ENCODE data around the gene CSAD.

The CSAD gene

GRCh38 chr12:53194973-53195372 is 14.2 kb upstream of the CSAD start:
- H3K4me3 ChIP-seq (ENCODE audit: control insufficient read depth, low read depth, low read length): no peak overlapping the region
- no peak for TF ChIP-seq CTCF (IDR thresholded peaks at IDR 0.05; ENCODE audit: control insufficient read depth, insufficient read depth, low read depth, low read length, missing control alignments)
- DNase-seq (ENCODE audit: low read depth): no peak

- TF ChIP-seq CTCF (IDR thresholded peaks at IDR 0.05; ENCODE audit: control insufficient read depth, insufficient read depth, low read depth, low read length, missing control alignments): no peak
- no peak overlapping the region for H3K4me3 ChIP-seq (ENCODE audit: control insufficient read depth, low read depth, low read length)
- DNase-seq (ENCODE audit: low read depth): no peak
Observed at GRCh38 chr12:53193985-53194716, 13.4 kb upstream of the CSAD start.

GRCh38 chr12:53193040-53193439 is 12.3 kb upstream of the CSAD start:
- no peak for DNase-seq (ENCODE audit: low read depth)
- TF ChIP-seq CTCF (IDR thresholded peaks at IDR 0.05; ENCODE audit: control insufficient read depth, insufficient read depth, low read depth, low read length, missing control alignments): no peak
- no peak overlapping the region for H3K4me3 ChIP-seq (ENCODE audit: control insufficient read depth, low read depth, low read length)

DNA sequence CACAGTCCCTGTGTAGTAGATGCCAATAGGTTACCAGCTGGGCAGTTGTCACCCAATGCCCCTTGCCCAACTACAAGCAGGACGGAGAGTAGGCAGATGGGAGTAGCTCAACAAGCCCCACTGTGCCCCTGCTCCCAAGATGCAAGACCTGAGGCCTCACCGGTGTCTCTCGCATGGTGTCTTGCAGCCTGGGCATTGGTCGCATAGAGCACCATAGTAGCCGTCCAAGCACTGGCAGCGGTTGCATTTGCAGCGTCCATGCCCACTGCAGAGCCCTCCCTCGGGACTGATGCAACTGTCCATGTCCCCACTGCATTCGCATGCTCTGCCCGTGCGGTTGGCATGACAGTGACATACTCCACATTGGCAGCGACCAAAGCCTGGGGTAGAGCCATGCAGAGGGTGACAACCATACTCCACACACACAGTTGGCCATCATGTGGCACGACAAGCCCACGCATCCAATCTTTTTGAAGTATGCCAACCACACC is 11.9 kb upstream of the CSAD start:
- DNase-seq (ENCODE audit: low read depth): no peak
- TF ChIP-seq CTCF (IDR thresholded peaks at IDR 0.05; ENCODE audit: control insufficient read depth, insufficient read depth, low read depth, low read length, missing control alignments): no peak
- no peak overlapping the region for H3K4me3 ChIP-seq (ENCODE audit: control insufficient read depth, low read depth, low read length)

DNA sequence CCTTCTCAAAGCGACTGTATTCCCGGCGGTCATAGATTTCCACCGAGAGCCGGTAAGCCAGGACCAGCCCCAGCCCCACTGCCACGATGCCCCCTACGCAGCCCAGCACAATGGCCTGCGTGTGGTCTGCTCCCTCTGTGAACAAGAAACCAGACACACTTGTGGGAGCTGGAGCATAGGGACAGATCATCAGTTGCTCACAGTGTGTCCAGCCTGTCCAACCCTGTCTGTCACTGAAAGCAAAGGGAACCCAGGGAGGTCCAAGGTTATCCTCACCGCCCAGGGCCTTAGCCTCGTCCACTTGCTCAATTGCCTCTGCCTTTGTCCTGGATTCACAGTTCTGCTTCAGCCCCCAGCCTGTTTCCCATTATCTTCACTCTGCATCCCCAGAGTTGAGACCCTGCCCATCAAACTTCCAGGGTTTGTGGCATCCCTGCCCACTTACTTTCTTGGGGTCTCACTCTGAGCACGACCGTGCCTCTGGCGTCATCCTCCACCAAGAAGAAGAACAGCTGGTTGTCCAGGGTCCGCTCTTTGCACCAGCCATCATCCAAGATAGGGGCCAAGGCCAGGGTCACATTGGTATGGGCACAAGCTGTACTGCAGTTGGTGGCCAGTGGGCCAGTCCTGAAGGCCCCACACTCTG is 11.3 kb upstream of the CSAD start:
- H3K4me3 ChIP-seq (ENCODE audit: control insufficient read depth, low read depth, low read length): no peak overlapping the region
- no peak for DNase-seq (ENCODE audit: low read depth)
- no peak for TF ChIP-seq CTCF (IDR thresholded peaks at IDR 0.05; ENCODE audit: control insufficient read depth, insufficient read depth, low read depth, low read length, missing control alignments)

DNA sequence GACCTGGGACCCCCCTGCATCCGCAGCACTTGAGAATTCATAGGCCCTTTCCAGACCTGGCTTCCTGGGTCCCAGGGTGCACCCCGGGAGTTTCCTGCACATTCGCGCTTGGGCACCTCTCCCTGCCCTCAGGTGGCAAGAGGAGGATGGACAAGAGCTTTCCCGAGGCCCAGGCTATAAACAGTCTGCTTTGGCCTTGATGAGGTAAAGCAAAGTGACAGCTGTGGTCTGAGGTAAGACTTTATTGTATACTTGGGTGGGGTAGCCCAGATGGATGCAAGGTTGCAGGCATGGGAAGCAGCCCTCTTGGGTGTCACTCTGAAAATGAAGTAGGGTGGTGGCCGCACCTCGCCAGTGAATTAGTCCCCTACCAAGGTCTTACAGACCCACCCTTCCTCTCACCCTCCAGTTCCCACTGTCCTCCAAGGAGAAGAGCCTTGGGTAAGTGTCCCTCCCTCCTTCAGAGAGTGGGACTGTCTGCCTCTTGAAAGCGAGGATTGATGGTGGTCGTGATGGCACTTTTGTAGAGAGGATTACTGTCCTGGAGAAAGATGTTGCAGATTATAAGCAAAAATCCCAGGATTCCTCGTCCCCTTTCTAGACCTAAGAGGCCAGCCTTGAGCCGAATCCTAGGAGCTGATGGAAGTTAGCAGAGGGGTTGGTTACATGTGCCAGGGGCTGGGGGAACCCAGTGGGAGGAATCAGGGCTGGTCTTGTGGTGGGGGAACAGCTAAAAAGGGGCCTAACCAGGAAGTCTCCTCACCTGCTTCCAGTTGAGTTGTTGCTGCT is 10.6 kb upstream of the CSAD start:
- DNase-seq (ENCODE audit: low read depth): no peak
- H3K4me3 ChIP-seq (ENCODE audit: control insufficient read depth, low read depth, low read length): no peak overlapping the region
- no peak for TF ChIP-seq CTCF (IDR thresholded peaks at IDR 0.05; ENCODE audit: control insufficient read depth, insufficient read depth, low read depth, low read length, missing control alignments)
